Esophagus squamous epithelium (tissue), 4 donors: ENCODE data around the gene TNFRSF12A.

ENCODE experiments used
- CTCF ChIP-seq, 6 experiments: fragments of 450-650 bp in 4 of 6; fragments of 200-600 bp in 2 of 6; sonication (generic) in 2 of 6; IDR thresholded peaks; one replicate each; pipeline ENCODE4 v1.5.1; 2016 to 2019; ENCODE audit warnings: antibody characterized with exemption in 6 of 6, mild to moderate bottlenecking in 4 of 6, moderate library complexity in 4 of 6
- POLR2A ChIP-seq, 4 donors: fragments of 450-650 bp; IDR thresholded peaks; one replicate each; pipeline ENCODE4 v1.6.1; 2017; ENCODE audit warnings: antibody characterized with exemption in 4 of 4, mild to moderate bottlenecking in 4 of 4, moderate library complexity in 3 of 4

GRCh38 chr16:3065069-3065741, 45.0 kb downstream of the TNFRSF12A start, which contains the start of gene IL32:
- TF ChIP-seq POLR2A (IDR thresholded peaks at IDR 0.05), result peak in 1 of 4 donors; percentile 31
- no peak for TF ChIP-seq CTCF (IDR thresholded peaks at IDR 0.05)
